Right atrium auricular region (tissue), 2 donors: ENCODE measurements around the gene JAZF1. TPM values are rescaled to one million over a fixed set of nuclear protein-coding genes. Genes with fewer than 3 reads are reported as not detected.

ENCODE experiments used
- DNase-seq: peaks from one replicate; pipeline ENCODE4 v3.0.0-alpha.2; 2019; ENCODE audit warnings: low spot score
- H3K27ac ChIP-seq, 2 donors: fragments of 200-600 bp; sonication (generic); 1 replicate in 1 of 2; 2 replicates in 1 of 2; pipeline ENCODE4 v1.5.1; 2016 to 2019
- H3K27me3 ChIP-seq, 2 donors: fragments of 200-600 bp; sonication (generic); one replicate each; pipeline versions ENCODE4 v1.5.1 to v1.6.0; 2017 to 2019
- H3K36me3 ChIP-seq: fragments of 200-600 bp; sonication (generic); one replicate; pipeline ENCODE4 v1.5.1; 2016
- H3K4me1 ChIP-seq, 2 donors: fragments of 200-600 bp; sonication (generic); one replicate each; pipeline versions ENCODE4 v1.5.1 to v1.6.0; 2017 to 2019
- H3K4me3 ChIP-seq, 2 donors: fragments of 200-600 bp; sonication (generic); 1 replicate in 1 of 2; 2 replicates in 1 of 2; pipeline ENCODE4 v1.5.1; 2017 to 2019; ENCODE audit warnings: mild to moderate bottlenecking in 1 of 2, moderate library complexity in 1 of 2
- H3K9me3 ChIP-seq, 2 donors: fragments of 200-600 bp; sonication (generic); one replicate each; pipeline ENCODE4 v1.5.1; 2019
- total RNA-seq, 2 donors: library from RNA; depleted of rRNA; stranded (reverse); fragments of >200 nt; gene quantifications; one replicate each; pipeline ENCODE4 v1.1.0, GENCODE V29; 2016
- TF ChIP-seq, protein P1 (sequence below), 2 donors: fragments of 200-600 bp; sonication (generic); IDR thresholded peaks; one replicate each; pipeline ENCODE4 v1.5.1; 2019; ENCODE audit warnings: antibody characterized with exemption in 2 of 2

JAZF1 gene
- total RNA-seq, 2 donors from 2014 or later = 13.2 to 18.5 TPM

DNA sequence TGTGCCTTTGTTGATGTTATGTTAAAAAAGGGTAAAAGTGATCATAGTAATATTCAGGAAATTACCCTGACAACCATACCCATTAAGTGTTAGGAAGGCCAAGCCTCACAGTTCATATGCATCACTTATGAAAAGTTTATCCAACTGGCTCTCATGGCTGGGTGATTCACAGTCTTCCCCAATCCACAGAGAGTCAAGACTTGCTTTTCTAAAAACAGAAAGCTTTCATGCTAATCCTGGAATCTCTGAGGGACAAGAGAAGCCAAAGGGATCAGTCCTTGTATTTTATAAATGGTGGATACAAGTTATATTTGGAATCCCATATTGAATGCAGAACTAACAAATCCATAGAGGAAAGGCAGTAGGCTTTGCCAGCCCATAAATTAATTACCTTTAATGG, 218.3 kb downstream of the JAZF1 start:
- Histone ChIP-seq H3K4me3 (no peak overlapping the region), H3K9me3 (no peaks in the 10 kb centered on the region), H3K4me1 (no peaks in the 10 kb centered on the region), H3K27ac (no peak overlapping the region), H3K36me3 (no peaks in the 10 kb centered on the region), H3K27me3 (no peaks in the 10 kb centered on the region)
- DNase-seq = no peak
- TF ChIP-seq, protein P1, sequence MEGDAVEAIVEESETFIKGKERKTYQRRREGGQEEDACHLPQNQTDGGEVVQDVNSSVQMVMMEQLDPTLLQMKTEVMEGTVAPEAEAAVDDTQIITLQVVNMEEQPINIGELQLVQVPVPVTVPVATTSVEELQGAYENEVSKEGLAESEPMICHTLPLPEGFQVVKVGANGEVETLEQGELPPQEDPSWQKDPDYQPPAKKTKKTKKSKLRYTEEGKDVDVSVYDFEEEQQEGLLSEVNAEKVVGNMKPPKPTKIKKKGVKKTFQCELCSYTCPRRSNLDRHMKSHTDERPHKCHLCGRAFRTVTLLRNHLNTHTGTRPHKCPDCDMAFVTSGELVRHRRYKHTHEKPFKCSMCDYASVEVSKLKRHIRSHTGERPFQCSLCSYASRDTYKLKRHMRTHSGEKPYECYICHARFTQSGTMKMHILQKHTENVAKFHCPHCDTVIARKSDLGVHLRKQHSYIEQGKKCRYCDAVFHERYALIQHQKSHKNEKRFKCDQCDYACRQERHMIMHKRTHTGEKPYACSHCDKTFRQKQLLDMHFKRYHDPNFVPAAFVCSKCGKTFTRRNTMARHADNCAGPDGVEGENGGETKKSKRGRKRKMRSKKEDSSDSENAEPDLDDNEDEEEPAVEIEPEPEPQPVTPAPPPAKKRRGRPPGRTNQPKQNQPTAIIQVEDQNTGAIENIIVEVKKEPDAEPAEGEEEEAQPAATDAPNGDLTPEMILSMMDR (IDR thresholded peaks at IDR 0.05) = no peak

DNA sequence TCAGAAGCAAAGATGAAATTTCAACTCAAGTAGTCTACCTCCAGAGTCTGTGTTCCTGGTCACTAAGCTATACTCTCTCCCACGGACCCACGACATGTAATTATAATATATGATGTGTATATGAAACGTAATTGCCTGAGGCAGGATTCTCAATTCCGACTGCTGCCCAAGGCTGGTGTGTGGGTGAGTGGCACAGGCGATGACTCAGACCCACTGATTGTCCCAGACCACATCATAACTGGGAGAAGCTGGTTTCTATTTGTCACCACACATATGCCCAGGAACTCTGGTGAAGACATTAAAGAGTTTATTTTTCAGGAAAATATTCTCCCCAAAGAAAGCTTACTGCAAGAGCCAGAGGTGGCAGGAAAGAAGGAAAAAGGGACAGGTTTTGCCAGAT, 219.3 kb downstream of the JAZF1 start:
- H3K27me3 ChIP-seq = no peaks in the 10 kb centered on the region
- no peaks in the 10 kb centered on the region for H3K9me3 ChIP-seq
- H3K27ac ChIP-seq = no peak overlapping the region
- no peaks in the 10 kb centered on the region for H3K36me3 ChIP-seq
- H3K4me3 ChIP-seq = no peak overlapping the region
- H3K4me1 ChIP-seq = no peaks in the 10 kb centered on the region
- TF ChIP-seq, protein P1 (IDR thresholded peaks at IDR 0.05) = no peak
- no peak for DNase-seq

DNA sequence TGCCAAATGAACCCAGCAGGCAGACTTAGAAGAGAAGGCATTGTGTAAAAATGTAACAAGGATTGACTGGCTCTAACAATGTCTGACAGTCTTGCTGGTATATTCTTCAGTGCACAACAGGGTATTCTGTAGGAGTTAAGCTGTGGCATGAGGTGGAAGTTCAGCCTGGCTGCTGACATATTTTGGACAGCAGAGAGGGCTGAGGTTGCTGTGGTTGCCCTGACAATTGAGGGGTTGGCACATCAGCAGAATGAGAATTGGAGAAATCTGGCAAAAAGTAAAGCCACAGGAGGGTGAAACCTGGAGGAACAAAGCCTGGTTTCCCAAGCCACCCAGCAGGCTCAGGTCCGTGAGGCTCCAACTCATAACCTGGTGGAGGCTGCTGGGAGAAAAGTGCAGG, 220.2 kb downstream of the JAZF1 start:
- no peaks in the 10 kb centered on the region for H3K4me1 ChIP-seq
- H3K4me3 ChIP-seq = no peak overlapping the region
- no peaks in the 10 kb centered on the region for H3K36me3 ChIP-seq
- H3K27me3 ChIP-seq = no peaks in the 10 kb centered on the region
- H3K9me3 ChIP-seq = no peaks in the 10 kb centered on the region
- no peak for DNase-seq
- H3K27ac ChIP-seq = no peak overlapping the region
- TF ChIP-seq, protein P1 (IDR thresholded peaks at IDR 0.05) = no peak

DNA sequence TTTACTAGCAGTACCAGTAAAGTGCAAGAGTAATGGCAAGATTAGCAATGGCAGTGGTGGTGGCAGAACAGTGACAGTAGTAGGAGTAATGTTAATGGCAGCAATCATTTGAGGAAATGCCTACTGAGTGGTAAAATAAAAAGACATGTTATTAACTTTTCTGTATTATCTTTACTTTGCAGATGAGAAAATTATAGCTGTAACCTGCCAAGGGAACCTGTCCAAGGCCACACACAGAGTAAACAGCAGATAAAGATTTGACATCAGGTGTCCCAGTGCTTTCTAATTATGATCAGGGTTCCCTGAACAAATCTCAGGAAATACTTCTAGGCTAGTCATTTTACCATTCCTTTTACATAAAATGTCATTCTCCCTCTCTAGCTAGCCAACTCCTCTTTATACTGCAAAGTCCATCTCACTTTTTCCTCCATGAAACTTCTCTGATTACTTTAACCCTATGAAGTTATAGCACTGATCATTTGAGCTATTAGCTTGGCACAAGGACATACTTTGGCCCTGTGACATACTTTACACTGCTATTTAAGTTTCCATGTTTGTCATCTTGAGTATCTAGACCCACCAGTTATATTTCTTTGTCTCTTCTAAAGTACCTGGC, 221.6 kb downstream of the JAZF1 start:
- H3K4me1 ChIP-seq = no peaks in the 10 kb centered on the region
- H3K36me3 ChIP-seq = no peaks in the 10 kb centered on the region
- no peak overlapping the region for H3K27ac ChIP-seq
- no peaks in the 10 kb centered on the region for H3K9me3 ChIP-seq
- DNase-seq = no peak
- H3K4me3 ChIP-seq = no peak overlapping the region
- TF ChIP-seq, protein P1 (IDR thresholded peaks at IDR 0.05) = no peak
- H3K27me3 ChIP-seq = no peaks in the 10 kb centered on the region

DNA sequence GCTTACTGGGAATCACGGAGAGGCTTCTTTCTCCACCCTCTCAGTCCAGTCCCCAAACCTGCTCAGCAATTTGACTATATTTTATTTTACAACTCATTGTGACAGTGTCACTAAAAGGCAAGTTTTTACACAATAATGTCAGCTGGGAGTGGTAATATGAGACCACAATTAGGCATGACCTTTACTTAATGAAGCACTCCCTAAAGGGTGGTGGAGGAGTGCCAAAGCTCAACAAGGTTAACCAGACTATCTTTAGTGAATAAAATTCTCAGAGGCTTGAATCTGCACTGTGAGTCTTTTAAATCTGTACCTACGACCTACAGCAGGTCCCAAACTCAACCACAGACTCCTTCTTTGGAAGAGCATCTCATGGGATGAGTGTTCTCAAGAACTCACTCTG, 225.0 kb downstream of the JAZF1 start:
- Histone ChIP-seq H3K9me3 (no peaks in the 10 kb centered on the region), H3K36me3 (no peaks in the 10 kb centered on the region), H3K27me3 (no peaks in the 10 kb centered on the region), H3K27ac (no peak overlapping the region), H3K4me1 (no peaks in the 10 kb centered on the region), H3K4me3 (no peak overlapping the region)
- no peak for DNase-seq
- TF ChIP-seq, protein P1 (IDR thresholded peaks at IDR 0.05) = no peak

DNA sequence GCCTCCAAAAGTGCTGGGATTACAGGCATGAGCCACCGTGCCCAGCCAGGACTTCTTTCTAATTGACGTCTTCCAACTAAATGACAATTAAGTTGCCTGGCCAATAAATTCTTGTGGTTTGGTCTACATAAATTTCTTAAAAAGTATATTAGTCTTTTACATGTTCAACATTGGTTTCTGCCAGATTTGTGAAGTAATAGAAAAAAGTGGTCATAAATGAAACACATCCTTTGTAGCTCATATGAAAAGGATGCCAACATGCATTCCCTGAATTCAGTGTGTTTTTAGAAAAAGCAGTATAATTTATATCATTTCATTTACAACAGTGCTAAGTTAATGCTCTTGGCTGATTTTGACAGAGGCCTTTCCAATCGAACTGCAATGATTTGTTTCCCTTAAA, 225.6 kb downstream of the JAZF1 start:
- DNase-seq = no peak
- Histone ChIP-seq H3K27ac (no peak overlapping the region), H3K4me1 (no peaks in the 10 kb centered on the region), H3K27me3 (no peaks in the 10 kb centered on the region), H3K4me3 (no peak overlapping the region), H3K36me3 (no peaks in the 10 kb centered on the region), H3K9me3 (no peaks in the 10 kb centered on the region)
- TF ChIP-seq, protein P1 (IDR thresholded peaks at IDR 0.05) = no peak
